Measurements from ENCODE around the gene DCAKD. TPM values are rescaled to one million over a fixed set of nuclear protein-coding genes. Genes with fewer than 3 reads are reported as not detected.

The DCAKD gene
- total and polyA plus RNA-seq, 10 of the 15 experiments (the other 5 are each of a cell fraction or from before 2014, with no cell fraction given), result 11.6 to 62.7 (median 38.3) TPM

- no peak for TF ChIP-seq ZBTB40 (IDR thresholded peaks at IDR 0.05; ENCODE audit: borderline replicate concordance)
Observed at GRCh38 chr17:45067637-45068036, 16.2 kb upstream of the DCAKD start (continued).

GRCh38 chr17:45063198-45063597 lies 11.8 kb upstream of the DCAKD start:
- peaks cover 10% of the 10 kb centered on the region for H3K4me1 ChIP-seq (ENCODE audit: control insufficient read depth, insufficient read depth, low read length)
- CTCF ChIA-PET, result interaction anchor here (1.2 to 4.6 kb wide), 9 partner anchors 9 to 143 kb away, joined by 3 to 35 read pairs (median 5); partner anchors contain the start of gene DCAKD
- FAIRE-seq, result peak; percentile 31
- H2AFZ ChIP-seq (ENCODE audit: control insufficient read depth, low read depth, low read length), result no peak overlapping the region
- H3K27ac ChIP-seq (ENCODE audit: control insufficient read depth, insufficient read depth), result peak overlapping the region; percentile 98
- POLR2A ChIA-PET, result interaction anchor here (0.6 to 6.0 kb wide), 10 partner anchors 8 to 254 kb away, joined by 3 to 119 read pairs (median 4); partner anchors contain the start of genes DCAKD and MAP3K14
- H3K9ac ChIP-seq (ENCODE audit: control insufficient read depth, insufficient read depth, low read length), result peak overlapping the region; percentile 99
- intact Hi-C loops (cut with micrococcal nuclease; ENCODE audit: unreplicated experiment) (loop anchor here (2.0 kb wide), 1 partner anchor 16 kb away; no protein-coding TSS in a partner anchor), in situ Hi-C loops (cut with MboI) (no loop called here)
- SMC1A ChIA-PET (ENCODE audit: uncharacterized antibody, unreplicated experiment), result interaction anchor here (0.7 to 5.0 kb wide), 12 partner anchors 8 to 88 kb away, joined by 3 to 38 read pairs (median 5); partner anchors contain the start of gene DCAKD
- DNase-seq (ENCODE audit: low read depth, low spot score), result peak; percentile 78
- no peaks in the 10 kb centered on the region for H3K9me3 ChIP-seq (replicated peaks; ENCODE audit: control insufficient read depth, insufficient read depth, low read length)
- peaks cover 86% of the 10 kb centered on the region for H3K79me2 ChIP-seq (ENCODE audit: control insufficient read depth, insufficient read depth, low read length)
- RAD21 ChIA-PET (ENCODE audit: unreplicated experiment), result interaction anchor here (0.8 to 5.9 kb wide), 11 partner anchors 13 to 284 kb away, joined by 3 to 49 read pairs (median 4); partner anchors contain the start of gene DCAKD
- H3K36me3 ChIP-seq (ENCODE audit: control insufficient read depth in 2 of 2, insufficient read depth in 2 of 2, low read length in 1 of 2), result peaks cover 0 to 4% of the 10 kb centered on the region in 2 experiments; a peak in 2 of 4 replicates
- H4K20me1 ChIP-seq (ENCODE audit: control insufficient read depth, insufficient read depth), result no peaks in the 10 kb centered on the region; the same call in 1 of the 2 replicates
- H3K4me2 ChIP-seq (ENCODE audit: control insufficient read depth, insufficient read depth), result peak overlapping the region; percentile 91
- 20% methylated on average over 1 of the region's 1 CpG for WGBS (ENCODE audit: insufficient coverage, insufficient replicate concordance, low lambda C conversion rate, missing lambda C conversion rate)
- H3K27me3 ChIP-seq (replicated peaks in 1 of 2; ENCODE audit: control insufficient read depth in 2 of 2, insufficient read depth in 2 of 2, low read length in 1 of 2), result no peaks in the 10 kb centered on the region
- BruUV-seq (replicated peaks), result no TSS peak
- peak; percentile 7 for ATAC-seq
- peak overlapping the region; percentile 83 for H3K4me3 ChIP-seq
- peak; percentile 99 for TF ChIP-seq NFIC (IDR thresholded peaks at IDR 0.05; ENCODE audit: low read depth, low read length)
- TF ChIP-seq FOS (IDR thresholded peaks at IDR 0.05; ENCODE audit: borderline replicate concordance, extremely low read depth, insufficient read length), result no peak
- no peak for TF ChIP-seq ZNF687 (IDR thresholded peaks at IDR 0.05)
- peak; percentile 98 for TF ChIP-seq MTA3 (IDR thresholded peaks at IDR 0.05; ENCODE audit: borderline replicate concordance, low read length)
- TF ChIP-seq EP300 (IDR thresholded peaks at IDR 0.05; ENCODE audit: borderline replicate concordance in 1 of 2, control insufficient read depth in 1 of 2, low read depth in 2 of 2, low read length in 2 of 2), result peak; percentile 50 to 96; a peak in 3 of 4 replicates
